Mesendoderm (in vitro differentiated cells): ENCODE measurements around the gene GRID2.
A peak's percentile ranks its signal among the peaks of the same experiment; 100 is the strongest.

Experiments
- DNase-seq: peaks from one replicate; pipeline ENCODE4 v3.0.0; 2013
- H2AK5ac ChIP-seq: 2 replicates; pipeline ENCODE4 v1.6.1; 2013; ENCODE audit warnings: low read length, inconsistent platforms
- H2BK120ac ChIP-seq: 2 replicates; pipeline ENCODE4 v1.6.1; 2013; ENCODE audit warnings: low read depth, mild to moderate bottlenecking, low read length, moderate library complexity, mixed read lengths
- H2BK15ac ChIP-seq: replicated peaks from 2 replicates; pipeline ENCODE4 v1.6.1; 2013; ENCODE audit warnings: low read depth, mild to moderate bottlenecking, moderate library complexity
- H2BK5ac ChIP-seq: 2 replicates; pipeline ENCODE4 v1.6.1; 2013; ENCODE audit warnings: low read length, inconsistent platforms
- H3K18ac ChIP-seq: 2 replicates; pipeline ENCODE4 v1.6.1; 2013; ENCODE audit warnings: mild to moderate bottlenecking, low read length, mixed read lengths
- H3K23ac ChIP-seq: one replicate; pipeline ENCODE4 v1.6.1; 2013; ENCODE audit warnings: low read length
- H3K27ac ChIP-seq: 2 replicates; pipeline ENCODE4 v1.5.1; 2013; ENCODE audit warnings: low read depth, mild to moderate bottlenecking, inconsistent platforms, low read length, moderate library complexity
- H3K27me3 ChIP-seq: 2 replicates; pipeline ENCODE4 v1.6.1; 2013; ENCODE audit warnings: low read length, control low read depth, mild to moderate bottlenecking, inconsistent platforms; ENCODE audit not compliant: insufficient read depth, poor library complexity
- H3K36me3 ChIP-seq: 2 replicates; pipeline ENCODE4 v1.6.1; 2013; ENCODE audit warnings: low read length, inconsistent platforms; ENCODE audit not compliant: control insufficient read depth, insufficient read depth
- H3K4ac ChIP-seq: one replicate; pipeline ENCODE4 v1.6.1; 2013; ENCODE audit warnings: low read depth, mild to moderate bottlenecking, low read length, moderate library complexity
- H3K4me1 ChIP-seq: 2 replicates; pipeline ENCODE4 v1.6.1; 2013; ENCODE audit warnings: low read depth, low read length, inconsistent platforms; ENCODE audit not compliant: control insufficient read depth
- H3K4me2 ChIP-seq: 2 replicates; pipeline ENCODE4 v1.6.1; 2013; ENCODE audit warnings: low read length
- H3K4me3 ChIP-seq: 2 replicates; pipeline ENCODE4 v1.5.1; 2013; ENCODE audit warnings: mild to moderate bottlenecking, low read length
- H3K56ac ChIP-seq: one replicate; pipeline ENCODE4 v1.6.1; 2013; ENCODE audit warnings: low read length
- H3K79me1 ChIP-seq: 2 replicates; pipeline ENCODE4 v1.6.1; 2013; ENCODE audit warnings: low read length, inconsistent platforms
- H3K79me2 ChIP-seq: 2 replicates; pipeline ENCODE4 v1.6.1; 2013; ENCODE audit warnings: mild to moderate bottlenecking, low read length; ENCODE audit not compliant: control insufficient read depth, insufficient read depth
- H3K9ac ChIP-seq: 2 replicates; pipeline ENCODE4 v1.6.1; 2013; ENCODE audit warnings: low read length, inconsistent platforms
- H4K5ac ChIP-seq: one replicate; pipeline ENCODE4 v1.6.1; 2013; ENCODE audit warnings: low read length
- H4K8ac ChIP-seq: one replicate; pipeline ENCODE4 v1.6.1; 2013; ENCODE audit warnings: low read depth, mild to moderate bottlenecking, control low read depth, low read length, moderate library complexity
- WGBS: extraction: QIAGEN DNeasy Blood & Tissue Kit; methylation state at CpG from one replicate; pipeline ENCODE4 v1.1.7; 2013; ENCODE audit warnings: low lambda C conversion rate, missing lambda C conversion rate; ENCODE audit not compliant: insufficient coverage; ENCODE audit errors: extremely low coverage; 5-methylcytosine and 5-hydroxymethylcytosine counted together

GRID2 gene

DNA sequence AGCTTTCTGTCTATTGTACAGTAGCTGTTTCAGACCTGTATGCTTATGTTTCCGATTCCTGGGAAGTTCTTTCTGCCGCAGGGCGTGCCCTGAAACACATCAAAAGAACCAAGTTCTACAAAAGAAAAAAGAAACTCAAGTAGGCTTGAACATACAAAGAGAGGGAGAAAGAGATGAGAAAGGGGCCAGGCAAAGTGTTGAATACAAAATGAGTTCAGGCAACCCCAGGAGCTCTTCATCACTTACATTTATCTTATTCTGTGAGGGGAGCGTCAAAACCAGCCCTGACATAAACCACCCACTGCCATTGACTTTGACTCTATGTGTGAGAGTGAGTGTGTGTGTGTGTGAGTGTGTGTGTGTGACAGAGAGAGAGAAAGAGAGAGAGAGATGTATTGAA, 1498.3 kb downstream of the GRID2 start:
- no peak overlapping the region for H3K4ac ChIP-seq
- H3K4me1 ChIP-seq = no peaks in the 10 kb centered on the region
- H3K27ac ChIP-seq = no peak overlapping the region
- H3K9ac ChIP-seq = no peak overlapping the region
- H4K5ac ChIP-seq = no peak overlapping the region
- no peak overlapping the region for H2BK15ac ChIP-seq
- H3K18ac ChIP-seq = no peak overlapping the region
- H3K23ac ChIP-seq = no peak overlapping the region
- H3K27me3 ChIP-seq = no peaks in the 10 kb centered on the region
- H3K56ac ChIP-seq = no peak overlapping the region
- no peak overlapping the region for H2BK5ac ChIP-seq
- no peaks in the 10 kb centered on the region for H3K36me3 ChIP-seq
- WGBS = no CpG with 5 or more reads among the region's 4 CpGs
- H2BK120ac ChIP-seq = no peak overlapping the region
- H2AK5ac ChIP-seq = no peak overlapping the region
- H3K79me1 ChIP-seq = no peaks in the 10 kb centered on the region
- no peak overlapping the region for H3K4me2 ChIP-seq
- H4K8ac ChIP-seq = no peak overlapping the region
- no peak overlapping the region for H3K4me3 ChIP-seq
- no peaks in the 10 kb centered on the region for H3K79me2 ChIP-seq
- DNase-seq = no peak

DNA sequence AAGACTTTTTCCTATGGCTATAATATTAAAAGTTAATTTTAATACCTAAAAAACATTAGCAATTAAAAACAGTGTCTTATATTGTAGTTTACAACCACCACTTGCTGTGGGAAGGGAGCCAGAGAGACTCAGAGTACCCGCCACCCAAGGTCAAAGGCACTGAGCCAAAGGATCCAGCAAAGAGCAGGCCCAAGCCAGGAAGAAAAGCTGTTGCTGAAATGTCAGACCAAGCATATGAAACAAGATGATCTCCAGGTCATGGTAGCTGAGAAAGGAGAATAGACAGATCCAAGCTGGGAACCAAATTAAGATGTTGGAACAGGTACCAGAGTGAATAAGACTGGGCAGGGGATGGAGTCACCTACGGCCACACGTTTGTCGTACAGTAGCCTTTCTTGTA, 1506.0 kb downstream of the GRID2 start:
- no peaks in the 10 kb centered on the region for H3K79me1 ChIP-seq
- H4K5ac ChIP-seq = no peak overlapping the region
- no peak overlapping the region for H2BK5ac ChIP-seq
- no peak overlapping the region for H2BK120ac ChIP-seq
- H3K4ac ChIP-seq = no peak overlapping the region
- no peaks in the 10 kb centered on the region for H3K79me2 ChIP-seq
- DNase-seq = no peak
- no peak overlapping the region for H3K23ac ChIP-seq
- no peak overlapping the region for H2BK15ac ChIP-seq
- H3K27me3 ChIP-seq = no peaks in the 10 kb centered on the region
- no peak overlapping the region for H3K18ac ChIP-seq
- WGBS = no CpG with 5 or more reads among the region's 4 CpGs
- H3K9ac ChIP-seq = no peak overlapping the region
- no peak overlapping the region for H2AK5ac ChIP-seq
- no peak overlapping the region for H3K4me2 ChIP-seq
- no peak overlapping the region for H4K8ac ChIP-seq
- no peak overlapping the region for H3K27ac ChIP-seq
- no peak overlapping the region for H3K4me3 ChIP-seq
- H3K36me3 ChIP-seq = no peaks in the 10 kb centered on the region
- no peak overlapping the region for H3K56ac ChIP-seq
- H3K4me1 ChIP-seq = no peaks in the 10 kb centered on the region

DNA sequence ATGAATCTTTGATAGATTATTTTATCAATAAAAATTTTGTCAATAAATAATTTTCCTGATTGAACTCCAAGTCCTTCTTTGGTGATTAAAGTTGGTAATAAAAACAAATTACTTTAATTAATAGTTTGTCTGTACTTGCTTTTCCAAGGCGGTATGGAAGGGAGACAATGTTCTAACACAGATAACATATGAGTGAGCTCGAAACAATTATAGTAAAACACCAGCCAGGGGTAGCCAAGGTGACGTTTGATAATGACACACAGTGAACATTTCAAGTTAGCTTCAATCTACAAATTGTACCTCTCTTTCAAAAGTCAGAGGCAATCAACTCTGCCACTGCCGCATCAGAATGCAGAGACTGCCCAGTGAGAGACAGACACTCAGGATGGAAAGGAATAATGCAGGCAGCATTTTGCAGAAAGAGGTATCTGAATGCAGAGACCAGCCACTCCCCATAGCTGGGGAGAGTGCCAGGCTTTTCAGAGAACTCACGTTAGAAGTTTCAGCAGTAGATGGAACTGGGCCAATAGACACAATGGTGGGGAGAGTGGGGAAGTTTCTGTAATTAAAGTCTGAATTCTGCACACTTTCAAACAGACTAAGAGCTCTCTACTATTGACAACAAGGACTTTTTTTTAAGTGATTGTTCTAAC, 1506.7 kb downstream of the GRID2 start:
- Histone ChIP-seq H3K79me2 (no peaks in the 10 kb centered on the region), H3K27me3 (no peaks in the 10 kb centered on the region), H3K23ac (no peak overlapping the region), H3K9ac (no peak overlapping the region), H3K79me1 (no peaks in the 10 kb centered on the region), H3K27ac (no peak overlapping the region), H3K36me3 (no peaks in the 10 kb centered on the region), H2BK5ac (no peak overlapping the region), H2BK120ac (no peak overlapping the region), H2BK15ac (no peak overlapping the region), H3K4me3 (no peak overlapping the region), H4K5ac (no peak overlapping the region), H4K8ac (no peak overlapping the region), H2AK5ac (no peak overlapping the region), H3K18ac (no peak overlapping the region), H3K4me2 (no peak overlapping the region), H3K56ac (no peak overlapping the region), H3K4me1 (no peaks in the 10 kb centered on the region), H3K4ac (no peak overlapping the region)
- no peak for DNase-seq
- no CpG with 5 or more reads among the region's 5 CpGs for WGBS

DNA sequence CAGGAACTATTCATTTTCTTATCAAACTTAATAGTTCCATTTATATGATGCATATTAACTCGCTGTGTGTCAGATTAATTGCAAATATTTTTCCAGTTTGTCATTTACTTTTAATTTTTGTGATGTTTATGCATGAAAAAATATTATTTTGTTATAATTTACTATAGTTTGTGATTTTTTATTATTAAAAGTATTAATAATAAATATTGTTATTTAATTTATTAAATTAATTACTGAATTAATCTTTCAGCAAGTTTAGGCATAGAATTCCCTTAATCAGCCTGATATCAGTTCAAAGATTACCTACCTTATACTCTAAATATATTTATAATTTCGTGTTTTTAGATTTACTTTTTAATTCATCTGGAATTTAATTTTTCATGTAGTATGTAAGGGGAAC, 1509.3 kb downstream of the GRID2 start:
- Histone ChIP-seq H3K18ac (no peak overlapping the region), H2BK5ac (no peak overlapping the region), H3K4ac (no peak overlapping the region), H3K79me1 (no peaks in the 10 kb centered on the region), H3K9ac (no peak overlapping the region), H3K4me2 (no peak overlapping the region), H2BK15ac (no peak overlapping the region), H3K79me2 (no peaks in the 10 kb centered on the region), H3K27me3 (no peaks in the 10 kb centered on the region), H4K5ac (no peak overlapping the region), H3K36me3 (no peaks in the 10 kb centered on the region), H3K23ac (no peak overlapping the region), H3K27ac (no peak overlapping the region), H2BK120ac (no peak overlapping the region), H4K8ac (no peak overlapping the region), H2AK5ac (no peak overlapping the region), H3K4me3 (no peak overlapping the region), H3K56ac (no peak overlapping the region), H3K4me1 (no peaks in the 10 kb centered on the region)
- WGBS = 100% methylated on average over 1 of the region's 2 CpGs
- no peak for DNase-seq

DNA sequence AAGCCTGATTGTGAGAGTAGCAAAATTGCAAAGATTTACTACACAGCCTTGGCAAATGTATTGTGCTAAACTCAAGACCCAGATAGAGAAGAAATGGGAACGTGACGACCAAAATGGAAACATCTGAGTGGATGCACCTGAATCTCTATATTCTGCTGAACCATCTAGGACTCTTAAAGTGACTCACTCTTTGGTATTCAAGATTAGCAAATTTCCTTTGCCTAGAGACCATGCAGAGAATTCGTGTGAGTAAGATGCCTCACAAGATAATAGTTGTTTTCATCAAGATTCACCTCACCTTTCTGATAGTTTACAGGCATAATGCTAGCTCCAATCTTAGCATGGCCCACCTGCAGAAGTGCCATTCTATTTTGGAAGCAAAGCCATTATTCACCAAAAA, 1510.4 kb downstream of the GRID2 start:
- H4K5ac ChIP-seq = no peak overlapping the region
- H2BK15ac ChIP-seq = no peak overlapping the region
- no peak overlapping the region for H2BK120ac ChIP-seq
- no peak overlapping the region for H3K9ac ChIP-seq
- H3K27me3 ChIP-seq = no peaks in the 10 kb centered on the region
- H2BK5ac ChIP-seq = no peak overlapping the region
- H3K4ac ChIP-seq = no peak overlapping the region
- H2AK5ac ChIP-seq = no peak overlapping the region
- no peak overlapping the region for H3K4me3 ChIP-seq
- H3K27ac ChIP-seq = no peak overlapping the region
- H3K23ac ChIP-seq = no peak overlapping the region
- no peak overlapping the region for H3K56ac ChIP-seq
- no peaks in the 10 kb centered on the region for H3K4me1 ChIP-seq
- no peak overlapping the region for H3K18ac ChIP-seq
- no peaks in the 10 kb centered on the region for H3K79me1 ChIP-seq
- DNase-seq = peak; percentile 37
- no peak overlapping the region for H3K4me2 ChIP-seq
- no peak overlapping the region for H4K8ac ChIP-seq
- no peaks in the 10 kb centered on the region for H3K79me2 ChIP-seq
- H3K36me3 ChIP-seq = no peaks in the 10 kb centered on the region
- WGBS = no CpG with 5 or more reads among the region's 3 CpGs

DNA sequence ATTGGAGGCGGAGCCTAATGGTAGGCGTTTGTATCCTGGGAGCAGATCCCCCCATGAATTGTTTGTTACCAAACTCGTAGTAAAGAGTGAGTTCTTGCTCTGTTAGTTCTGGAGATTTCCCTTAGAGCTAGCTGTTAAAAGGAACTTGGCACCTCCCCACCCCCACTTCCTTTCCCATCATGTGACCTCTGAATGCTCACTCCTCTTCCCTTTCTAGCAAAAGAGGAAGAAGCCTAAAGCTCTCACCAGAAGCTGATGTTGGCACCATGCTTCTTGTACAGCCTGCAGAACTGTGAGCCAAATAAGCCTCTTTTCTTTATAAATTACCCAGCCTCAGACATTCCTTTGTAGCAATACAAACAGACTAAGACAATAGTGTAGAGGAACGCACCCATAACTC, 1511.0 kb downstream of the GRID2 start:
- H3K27me3 ChIP-seq = no peaks in the 10 kb centered on the region
- no CpG with 5 or more reads among the region's 4 CpGs for WGBS
- no peak overlapping the region for H4K5ac ChIP-seq
- H3K4me3 ChIP-seq = no peak overlapping the region
- no peaks in the 10 kb centered on the region for H3K79me2 ChIP-seq
- no peak overlapping the region for H2AK5ac ChIP-seq
- no peak overlapping the region for H3K18ac ChIP-seq
- H3K4me1 ChIP-seq = no peaks in the 10 kb centered on the region
- no peak overlapping the region for H4K8ac ChIP-seq
- no peaks in the 10 kb centered on the region for H3K36me3 ChIP-seq
- H2BK120ac ChIP-seq = no peak overlapping the region
- H3K27ac ChIP-seq = no peak overlapping the region
- H3K56ac ChIP-seq = no peak overlapping the region
- no peak overlapping the region for H3K4ac ChIP-seq
- peak; percentile 61 for DNase-seq
- no peak overlapping the region for H3K4me2 ChIP-seq
- H2BK15ac ChIP-seq = no peak overlapping the region
- no peak overlapping the region for H3K23ac ChIP-seq
- no peak overlapping the region for H2BK5ac ChIP-seq
- H3K79me1 ChIP-seq = no peaks in the 10 kb centered on the region
- H3K9ac ChIP-seq = no peak overlapping the region
